Measurements from ENCODE around the gene OR4F15.

OR4F15 gene

GRCh38 chr15:101804375-101804774 lies 7.6 kb upstream of the OR4F15 start:
- DNase-seq (ENCODE audit: low read depth) = no peak

DNA sequence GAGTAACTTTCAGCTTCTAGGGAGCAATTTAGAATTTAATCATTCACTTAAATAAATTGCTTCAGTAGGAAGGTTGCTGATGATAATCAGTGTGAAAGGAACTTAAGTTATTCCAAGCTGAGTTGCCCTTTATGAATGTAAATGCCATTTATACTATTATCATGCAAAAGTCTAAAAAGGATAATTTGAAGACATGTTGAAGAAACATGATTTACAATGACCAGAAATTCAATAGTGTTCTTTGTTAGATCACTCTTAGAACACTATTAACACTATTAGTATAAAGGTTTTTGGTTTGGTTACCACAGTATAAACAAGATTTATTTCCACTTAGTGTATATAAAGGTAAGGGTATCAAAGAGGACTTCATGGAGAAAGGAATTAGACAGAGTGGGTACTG lies 7.1 kb upstream of the OR4F15 start:
- DNase-seq (ENCODE audit: low read depth) = no peak

DNA sequence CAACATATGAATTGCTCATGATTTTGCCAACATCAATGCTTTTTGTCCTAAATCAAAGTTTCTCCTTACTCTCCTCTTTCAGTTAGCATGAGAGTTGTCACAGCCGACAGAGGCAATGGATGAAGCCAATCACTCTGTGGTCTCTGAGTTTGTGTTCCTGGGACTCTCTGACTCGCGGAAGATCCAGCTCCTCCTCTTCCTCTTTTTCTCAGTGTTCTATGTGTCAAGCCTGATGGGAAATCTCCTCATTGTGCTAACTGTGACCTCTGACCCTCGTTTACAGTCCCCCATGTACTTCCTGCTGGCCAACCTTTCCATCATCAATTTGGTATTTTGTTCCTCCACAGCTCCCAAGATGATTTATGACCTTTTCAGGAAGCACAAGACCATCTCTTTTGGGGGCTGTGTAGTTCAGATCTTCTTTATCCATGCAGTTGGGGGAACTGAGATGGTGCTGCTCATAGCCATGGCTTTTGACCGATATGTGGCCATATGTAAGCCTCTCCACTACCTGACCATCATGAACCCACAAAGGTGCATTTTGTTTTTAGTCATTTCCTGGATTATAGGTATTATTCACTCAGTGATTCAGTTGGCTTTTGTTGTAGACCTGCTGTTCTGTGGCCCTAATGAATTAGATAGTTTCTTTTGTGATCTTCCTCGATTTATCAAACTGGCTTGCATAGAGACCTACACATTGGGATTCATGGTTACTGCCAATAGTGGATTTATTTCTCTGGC lies 6.2 kb upstream of the OR4F15 start:
- DNase-seq (ENCODE audit: low read depth) = peak; percentile 2

DNA sequence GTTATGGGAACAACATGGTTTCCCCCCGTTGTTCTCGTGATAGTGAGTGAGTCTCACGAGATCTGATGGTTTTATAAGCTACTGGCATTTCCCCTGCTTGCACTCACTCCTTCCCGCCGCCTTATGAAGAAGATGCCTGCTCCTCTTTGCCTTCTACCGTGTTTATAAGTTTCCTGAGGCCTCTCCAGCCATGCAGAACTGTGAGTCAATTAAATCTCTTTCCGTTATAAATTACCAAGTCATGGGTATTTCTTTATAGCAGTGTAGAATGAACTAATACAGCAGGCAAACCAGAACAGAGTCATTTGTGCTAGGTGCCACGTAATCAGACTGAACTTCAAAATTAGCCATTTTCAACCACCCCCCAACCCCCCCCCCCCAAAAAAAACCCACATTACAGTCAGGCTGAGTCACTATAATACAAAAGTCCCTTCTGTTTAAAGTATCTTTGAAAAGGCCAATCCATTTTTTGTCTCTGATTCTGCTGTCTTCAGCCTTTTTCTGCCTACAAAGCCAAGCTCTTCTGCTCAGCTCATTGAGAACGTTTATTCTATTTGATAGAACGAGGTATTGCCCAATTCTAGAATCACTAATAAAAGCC lies 4.6 kb upstream of the OR4F15 start:
- DNase-seq (ENCODE audit: low read depth) = peak; percentile 85

- peak; percentile 51 for DNase-seq (ENCODE audit: low read depth)
Measured at GRCh38 chr15:101808201-101808600, 3.8 kb upstream of the OR4F15 start.

DNA sequence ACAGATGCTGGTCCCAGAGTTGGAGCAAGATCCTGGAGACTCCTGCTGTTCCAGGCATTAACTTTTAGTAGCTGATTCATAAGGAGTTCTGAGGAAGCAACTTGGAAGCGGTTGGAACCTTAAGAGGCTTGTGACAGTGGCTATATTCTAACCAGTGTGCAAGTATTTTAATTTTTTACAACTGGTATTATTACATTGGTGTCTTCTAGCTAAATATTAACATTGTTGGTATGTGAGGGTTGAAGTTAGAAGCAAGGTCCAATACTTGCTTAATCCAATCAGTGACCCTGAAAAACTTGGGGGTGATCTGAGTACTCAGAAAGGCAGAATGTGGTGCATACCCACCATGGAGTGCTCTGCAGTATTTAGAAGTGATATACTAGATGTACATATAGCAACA lies 1.5 kb upstream of the OR4F15 start:
- DNase-seq (ENCODE audit: low read depth) = no peak

- DNase-seq (ENCODE audit: low read depth) = peak; percentile 34
Measured at GRCh38 chr15:101810876-101811275, 1.1 kb upstream of the OR4F15 start.

GRCh38 chr15:101813803-101814534 lies 2.0 kb downstream of the OR4F15 start:
- DNase-seq (ENCODE audit: low read depth) = peak; percentile 23

GRCh38 chr15:101820781-101821180 lies 8.8 kb downstream of the OR4F15 start:
- DNase-seq (ENCODE audit: low read depth) = no peak

DNA sequence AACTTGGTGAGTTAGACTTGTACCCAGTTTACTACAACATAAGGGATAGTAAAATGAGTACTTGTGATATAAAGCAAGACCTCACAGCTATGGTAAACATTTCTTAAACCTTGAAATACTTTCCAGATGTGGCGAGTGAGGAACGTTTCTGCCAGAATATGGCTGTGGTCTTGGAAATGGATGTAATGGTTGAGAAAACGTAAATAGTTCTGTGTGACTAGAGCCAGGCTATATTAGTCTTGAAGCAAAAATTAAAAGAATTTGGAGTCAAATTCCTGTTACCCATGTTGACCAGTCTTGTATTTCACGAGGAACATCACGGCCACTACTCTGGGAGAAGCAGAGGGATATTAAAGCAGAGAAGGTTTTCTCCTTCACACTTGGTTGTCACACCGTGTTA lies 15.3 kb downstream of the OR4F15 start:
- peak; percentile 25 for DNase-seq (ENCODE audit: low read depth)

DNA sequence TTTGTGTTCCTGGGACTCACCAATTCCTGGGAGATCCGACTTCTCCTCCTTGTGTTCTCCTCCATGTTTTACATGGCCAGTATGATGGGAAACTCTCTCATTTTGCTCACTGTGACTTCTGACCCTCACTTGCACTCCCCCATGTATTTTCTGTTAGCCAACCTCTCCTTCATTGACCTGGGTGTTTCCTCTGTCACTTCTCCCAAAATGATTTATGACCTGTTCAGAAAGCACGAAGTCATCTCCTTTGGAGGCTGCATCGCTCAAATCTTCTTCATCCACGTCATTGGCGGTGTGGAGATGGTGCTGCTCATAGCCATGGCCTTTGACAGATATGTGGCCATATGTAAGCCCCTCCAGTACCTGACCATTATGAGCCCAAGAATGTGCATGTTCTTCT lies 16.8 kb downstream of the OR4F15 start:
- DNase-seq (ENCODE audit: low read depth) = no peak

DNA sequence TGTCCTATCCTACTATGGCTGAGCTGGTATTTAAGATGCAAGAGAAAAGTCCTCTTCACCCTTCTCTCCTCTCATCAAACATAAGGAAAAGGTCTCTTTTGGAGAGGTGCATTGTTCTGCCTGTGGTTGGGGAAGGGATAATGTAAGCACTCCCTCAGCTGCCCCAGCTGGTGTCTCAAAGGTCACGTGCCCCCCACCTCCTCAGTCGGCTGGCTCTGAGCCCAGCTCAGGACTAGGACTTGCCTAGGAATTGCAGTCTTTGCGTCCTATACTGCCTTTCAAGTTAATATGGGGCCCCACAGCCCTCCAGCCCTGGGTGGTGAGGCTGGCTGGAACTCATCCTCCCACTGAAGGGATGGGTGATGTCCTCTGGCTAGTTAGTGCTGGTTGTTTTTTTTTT lies 29.7 kb downstream of the OR4F15 start:
- DNase-seq (ENCODE audit: low read depth) = no peak

DNA sequence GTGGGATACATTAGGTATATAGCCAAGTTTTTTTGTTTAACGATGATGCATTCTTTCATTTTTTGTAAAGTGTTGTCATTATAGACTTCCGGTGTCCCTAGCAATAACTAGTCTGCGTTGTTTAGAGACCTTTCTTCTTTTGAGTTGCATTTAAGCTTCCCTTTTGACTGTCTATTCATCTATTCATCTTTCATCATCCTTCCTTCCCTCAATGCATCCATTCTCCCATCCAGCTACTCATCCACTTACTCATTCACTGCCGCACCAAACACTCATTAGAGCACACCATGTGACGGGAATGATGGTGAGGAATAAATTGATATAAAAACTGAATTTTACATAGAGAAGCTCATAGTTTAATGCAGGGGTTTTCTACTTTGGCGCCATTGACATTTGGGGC lies 32.9 kb downstream of the OR4F15 start:
- no peak for DNase-seq (ENCODE audit: low read depth)

DNA sequence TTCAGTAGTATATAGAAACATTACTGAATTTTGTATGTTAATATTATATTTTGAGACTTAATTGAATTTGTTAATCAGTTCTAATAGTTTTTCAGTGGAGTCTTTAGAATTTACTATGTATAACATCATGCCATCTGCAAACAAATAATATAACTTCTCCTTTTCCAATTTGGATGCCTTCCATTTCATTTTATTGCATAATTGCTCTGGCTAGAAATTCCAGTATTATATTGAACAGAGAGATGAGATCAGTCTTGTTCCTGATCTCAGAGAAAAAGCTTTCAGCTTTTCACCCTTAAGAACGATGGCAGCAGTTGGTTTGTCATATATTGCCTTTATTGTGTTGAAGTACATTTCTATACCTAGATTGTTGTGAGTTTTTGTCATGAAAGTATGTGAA lies 40.4 kb downstream of the OR4F15 start:
- no peak for DNase-seq (ENCODE audit: low read depth)

Measured in ELR (cell line).